Neuron (in vitro differentiated cells): ENCODE data around the gene PPP4R2.

Experiments used
- H2AFZ ChIP-seq: one replicate; pipeline ENCODE4 v1.6.1; 2013; ENCODE audit warnings: low read depth, mild to moderate bottlenecking, inconsistent platforms, low read length, moderate library complexity
- H3K27me3 ChIP-seq: one replicate; pipeline ENCODE4 v1.6.1; 2013; ENCODE audit warnings: low read length; ENCODE audit not compliant: insufficient read depth
- H3K36me3 ChIP-seq: one replicate; pipeline ENCODE4 v1.6.1; 2013; ENCODE audit warnings: low read length; ENCODE audit not compliant: insufficient read depth
- H3K4me1 ChIP-seq: one replicate; pipeline ENCODE4 v1.6.1; 2013; ENCODE audit warnings: low read length; ENCODE audit not compliant: insufficient read depth
- H3K4me3 ChIP-seq: 2 replicates; pipeline ENCODE4 v1.5.1; 2013; ENCODE audit warnings: mild to moderate bottlenecking, low read length, moderate library complexity
- H3K9me3 ChIP-seq: one replicate; pipeline ENCODE4 v1.6.1; 2013; ENCODE audit warnings: low read length

PPP4R2 gene

DNA sequence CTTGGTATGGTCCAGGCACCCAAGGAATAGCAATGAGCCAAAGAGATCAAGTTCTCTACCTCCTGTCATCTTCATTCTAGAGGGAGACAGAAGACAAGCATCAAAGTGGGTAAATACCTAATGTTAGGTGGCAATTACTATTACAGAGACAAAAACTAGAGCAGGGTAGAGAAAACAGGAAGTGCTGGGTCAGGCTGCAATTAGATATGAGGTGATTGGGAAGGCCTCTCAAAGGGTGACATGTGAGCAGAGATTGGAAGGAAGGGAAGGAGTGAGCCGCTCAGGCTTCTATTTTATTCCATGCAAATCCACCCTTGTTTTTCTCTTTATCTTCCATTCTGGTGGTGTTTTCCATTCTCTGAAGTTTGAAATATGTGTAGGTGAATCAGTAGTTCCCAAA lies 102.3 kb downstream of the PPP4R2 start:
- Histone ChIP-seq H3K4me3 (no peak overlapping the region), H3K9me3 (no peaks in the 10 kb centered on the region), H3K36me3 (no peaks in the 10 kb centered on the region), H2AFZ (no peak overlapping the region), H3K4me1 (no peaks in the 10 kb centered on the region), H3K27me3 (peaks cover 3% of the 10 kb centered on the region)

DNA sequence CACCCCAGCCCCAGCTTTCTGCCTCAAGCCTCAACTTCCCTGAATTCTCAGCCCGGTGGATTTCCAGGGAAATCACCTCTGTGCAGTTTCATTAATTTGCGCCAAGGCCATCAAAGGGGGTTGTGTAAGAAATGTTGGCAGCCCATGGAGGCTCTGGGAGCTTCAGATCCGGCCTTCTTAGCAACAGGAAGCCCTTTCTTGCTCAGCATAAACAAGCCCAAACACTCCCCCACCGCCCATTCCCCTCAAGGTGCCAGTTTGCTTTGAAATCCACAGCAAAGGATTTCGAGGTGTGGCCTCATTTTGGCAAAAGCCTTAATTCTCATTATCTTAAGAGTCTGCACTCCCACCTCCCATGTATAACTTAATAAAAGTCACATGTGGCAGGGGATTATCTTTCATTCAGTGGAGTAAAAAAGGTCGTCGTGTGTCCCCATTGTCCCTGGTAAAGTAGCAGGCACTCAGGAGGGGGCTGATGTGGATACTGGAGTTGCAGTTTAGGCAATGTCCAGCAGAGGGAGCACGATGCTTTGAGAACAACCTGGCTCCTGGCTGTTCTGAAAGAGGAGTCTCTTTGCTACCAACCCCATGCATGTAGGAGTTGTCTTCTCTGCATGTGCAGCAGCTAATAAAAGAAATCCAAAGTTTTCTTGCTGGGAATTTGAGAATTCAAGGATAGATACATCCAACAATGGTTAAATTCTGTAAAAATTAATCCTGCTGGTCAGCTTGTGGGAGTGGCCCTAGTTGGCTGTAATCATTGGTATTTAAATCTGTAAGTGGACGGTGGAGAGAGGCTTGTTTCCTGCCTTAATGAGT lies 104.3 kb downstream of the PPP4R2 start:
- Histone ChIP-seq H3K4me1 (no peaks in the 10 kb centered on the region), H3K9me3 (no peaks in the 10 kb centered on the region), H3K27me3 (no peaks in the 10 kb centered on the region), H3K36me3 (no peaks in the 10 kb centered on the region), H3K4me3 (no peak overlapping the region), H2AFZ (no peak overlapping the region)

DNA sequence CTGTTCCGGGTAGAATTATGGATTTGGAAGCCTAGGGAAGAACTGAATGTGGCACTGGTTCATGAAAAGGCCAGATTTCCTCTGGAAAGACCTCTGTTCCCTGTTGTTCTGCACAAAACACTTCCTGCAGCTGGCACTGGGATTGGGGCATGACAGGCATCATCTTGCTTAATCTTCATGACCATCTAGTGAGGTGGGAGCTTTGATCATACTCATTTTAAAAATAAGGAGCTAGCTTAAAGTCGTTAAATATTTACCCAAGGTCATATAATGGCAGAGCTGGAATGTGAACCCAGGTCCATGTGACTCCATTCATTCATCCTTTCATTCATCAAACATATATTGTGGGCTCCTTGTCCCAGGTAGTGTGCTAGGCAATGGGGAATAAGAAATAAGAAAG lies 105.3 kb downstream of the PPP4R2 start:
- Histone ChIP-seq H3K27me3 (no peaks in the 10 kb centered on the region), H3K9me3 (no peaks in the 10 kb centered on the region)

DNA sequence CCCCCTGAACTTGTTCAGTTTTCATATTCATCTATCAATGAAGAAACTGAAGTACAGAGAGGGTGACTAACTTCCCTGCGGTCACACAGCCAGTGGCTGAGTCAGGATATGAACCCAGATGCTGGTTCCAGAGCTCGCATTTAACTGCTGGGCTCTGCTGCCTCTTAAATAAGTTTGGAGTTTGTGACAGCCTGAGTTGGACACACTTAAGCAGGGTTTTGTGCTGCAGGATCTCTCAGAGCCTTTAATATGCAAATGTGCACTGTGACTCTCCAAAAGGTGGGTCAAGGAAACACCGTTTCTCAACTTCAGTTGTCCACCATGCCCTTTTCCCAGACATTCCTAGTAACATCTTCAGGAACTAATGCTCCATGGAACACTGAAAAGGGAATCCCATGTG lies 110.6 kb downstream of the PPP4R2 start:
- Histone ChIP-seq H3K36me3 (no peaks in the 10 kb centered on the region), H3K27me3 (no peaks in the 10 kb centered on the region), H3K9me3 (no peaks in the 10 kb centered on the region), H3K4me3 (no peak overlapping the region), H2AFZ (no peak overlapping the region), H3K4me1 (no peaks in the 10 kb centered on the region)

More for the DNA sequence above, 105.3 kb downstream of the PPP4R2 start:
- no peaks in the 10 kb centered on the region for H3K36me3 ChIP-seq
- no peak overlapping the region for H3K4me3 ChIP-seq
- no peak overlapping the region for H2AFZ ChIP-seq
- H3K4me1 ChIP-seq: no peaks in the 10 kb centered on the region

DNA sequence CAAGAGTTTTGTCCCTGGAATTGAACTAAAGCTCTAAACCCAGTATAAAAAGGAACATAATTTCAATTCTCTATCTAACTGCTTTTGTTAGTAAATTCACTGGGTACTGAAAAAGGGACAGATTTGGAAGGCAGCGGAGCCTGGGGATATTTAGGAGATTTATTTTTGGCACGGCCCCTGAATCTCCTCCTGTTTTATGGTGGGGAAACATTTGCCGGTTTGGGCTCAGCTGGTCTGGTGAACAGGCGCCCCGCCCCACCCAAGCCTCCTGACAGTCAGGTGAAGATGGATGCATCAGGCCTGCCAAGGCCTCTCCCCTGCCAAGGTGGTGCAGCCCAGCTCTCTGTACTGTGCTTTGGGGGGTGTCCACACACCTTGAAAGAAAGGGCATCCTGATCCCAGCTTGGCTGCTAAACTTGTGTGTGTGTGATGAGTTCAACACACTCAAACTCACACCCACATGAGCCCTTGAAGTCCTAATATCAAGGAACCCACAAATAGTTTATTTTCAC lies 111.1 kb downstream of the PPP4R2 start:
- Histone ChIP-seq H3K4me1 (no peaks in the 10 kb centered on the region), H3K4me3 (no peak overlapping the region), H3K27me3 (no peaks in the 10 kb centered on the region), H3K9me3 (no peaks in the 10 kb centered on the region), H3K36me3 (no peaks in the 10 kb centered on the region), H2AFZ (no peak overlapping the region)

DNA sequence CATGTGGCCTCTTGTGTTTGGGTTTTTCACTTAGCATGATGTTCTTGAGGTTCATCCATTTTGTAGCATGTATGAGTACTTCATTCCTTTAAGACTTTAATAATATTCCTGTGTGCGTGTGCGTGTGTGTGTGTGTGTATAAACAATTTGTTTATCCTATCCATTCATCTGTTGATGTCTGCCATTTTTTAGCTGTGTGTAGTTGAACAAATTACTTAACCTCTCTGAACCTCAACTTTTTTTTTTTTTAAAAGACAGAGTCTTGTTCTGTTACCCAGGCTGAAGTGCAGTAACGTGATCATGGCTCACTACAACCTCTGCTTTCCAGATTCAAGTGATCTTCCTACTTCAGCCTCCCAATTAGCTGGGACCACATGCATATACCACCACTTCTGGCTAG lies 112.1 kb downstream of the PPP4R2 start:
- no peaks in the 10 kb centered on the region for H3K9me3 ChIP-seq
- H3K27me3 ChIP-seq: no peaks in the 10 kb centered on the region
- no peak overlapping the region for H3K4me3 ChIP-seq
- no peak overlapping the region for H2AFZ ChIP-seq
- no peaks in the 10 kb centered on the region for H3K36me3 ChIP-seq
- H3K4me1 ChIP-seq: no peaks in the 10 kb centered on the region

DNA sequence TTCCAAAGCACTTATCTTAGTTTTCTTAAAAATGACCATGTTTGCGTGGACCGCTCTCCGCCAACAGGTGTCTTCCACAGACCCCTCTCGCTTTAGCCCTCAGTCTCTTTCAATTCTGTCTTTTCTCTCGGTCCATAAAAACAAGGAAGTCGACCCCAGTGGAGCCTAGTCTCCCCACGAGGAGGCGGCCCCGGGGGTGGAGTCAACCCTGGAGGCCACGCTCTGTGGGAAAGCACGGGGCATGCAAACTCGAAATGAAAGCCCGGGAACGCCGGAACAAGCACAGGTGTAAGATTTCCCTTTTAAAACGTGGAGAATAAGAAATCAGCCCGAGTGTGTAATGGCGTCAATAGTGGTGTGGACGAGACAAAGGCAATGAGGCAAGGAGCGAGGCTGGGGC lies 113.9 kb downstream of the PPP4R2 start:
- no peaks in the 10 kb centered on the region for H3K4me1 ChIP-seq
- H3K27me3 ChIP-seq: no peaks in the 10 kb centered on the region
- no peak overlapping the region for H3K4me3 ChIP-seq
- no peak overlapping the region for H2AFZ ChIP-seq
- no peaks in the 10 kb centered on the region for H3K36me3 ChIP-seq
- no peaks in the 10 kb centered on the region for H3K9me3 ChIP-seq

DNA sequence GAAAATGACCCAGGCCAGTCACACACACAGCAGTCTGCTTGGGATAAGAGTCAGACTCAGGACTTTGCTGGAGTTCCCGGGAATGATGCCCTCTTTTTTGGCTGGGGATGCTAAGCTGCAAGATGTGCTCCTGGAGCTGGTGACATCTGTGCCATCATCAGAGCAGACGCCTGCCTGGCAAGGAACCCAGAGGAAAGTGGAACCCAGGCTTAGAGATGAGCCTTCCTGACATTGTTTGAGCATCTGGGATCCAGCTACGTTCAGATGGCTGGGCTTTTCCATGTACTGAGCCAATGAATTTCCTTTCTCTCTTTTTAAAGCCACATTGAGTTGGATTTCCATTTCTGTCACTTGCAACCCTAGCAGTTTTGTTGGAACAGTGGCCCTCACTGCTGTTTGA lies 118.1 kb downstream of the PPP4R2 start:
- H3K4me3 ChIP-seq: no peak overlapping the region
- no peaks in the 10 kb centered on the region for H3K9me3 ChIP-seq
- H2AFZ ChIP-seq: no peak overlapping the region
- H3K27me3 ChIP-seq: no peaks in the 10 kb centered on the region
- no peaks in the 10 kb centered on the region for H3K4me1 ChIP-seq
- H3K36me3 ChIP-seq: no peaks in the 10 kb centered on the region

DNA sequence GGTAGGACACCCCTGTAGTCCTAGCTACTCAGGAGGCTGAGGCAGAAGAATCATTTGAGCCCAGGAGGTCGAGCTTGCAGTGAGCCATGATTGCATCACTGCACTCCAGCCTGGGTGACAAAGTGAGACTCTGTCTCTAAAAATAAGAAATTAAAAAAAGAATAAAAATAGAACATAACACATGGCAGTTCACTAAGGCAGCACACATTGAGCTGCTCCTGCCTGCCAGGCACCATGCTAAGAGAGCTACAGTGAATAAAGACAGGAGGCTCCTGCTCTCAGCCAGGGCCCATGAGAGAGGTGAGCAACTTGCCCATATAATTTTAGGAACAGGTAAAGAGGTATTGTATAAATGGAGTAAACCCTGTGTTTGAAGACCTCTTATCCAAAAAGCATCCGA lies 119.2 kb downstream of the PPP4R2 start:
- no peaks in the 10 kb centered on the region for H3K36me3 ChIP-seq
- no peaks in the 10 kb centered on the region for H3K27me3 ChIP-seq
- H2AFZ ChIP-seq: no peak overlapping the region
- H3K9me3 ChIP-seq: no peaks in the 10 kb centered on the region
- H3K4me3 ChIP-seq: no peak overlapping the region
- H3K4me1 ChIP-seq: no peaks in the 10 kb centered on the region
